Upper lobe of right lung (tissue), 1 donor: ENCODE measurements around the gene OLA1. TPM values are rescaled to one million over a fixed set of nuclear protein-coding genes. Genes with fewer than 3 reads are reported as not detected.

ENCODE experiments used
- ATAC-seq: fragments of 200-7000 bp; cut with Tn5 transposase; one replicate; pipeline ENCODE4 v1.9.1; 2020; ENCODE audit warnings: mild to moderate bottlenecking, moderate library complexity
- DNase-seq: peaks from one replicate; pipeline ENCODE4 v3.0.0-alpha.2; 2020
- H3K27ac ChIP-seq: fragments of 200-600 bp; one replicate; pipeline ENCODE4 v1.8.0; 2022
- H3K27me3 ChIP-seq: fragments of 200-600 bp; one replicate; pipeline ENCODE4 v1.8.0; 2022; ENCODE audit warnings: mild to moderate bottlenecking
- H3K36me3 ChIP-seq: fragments of 200-600 bp; one replicate; pipeline ENCODE4 v1.8.0; 2022
- H3K4me1 ChIP-seq: fragments of 200-600 bp; one replicate; pipeline ENCODE4 v1.8.0; 2022
- H3K4me3 ChIP-seq: fragments of 200-600 bp; one replicate; pipeline ENCODE4 v1.8.0; 2022; ENCODE audit warnings: mild to moderate bottlenecking
- H3K9me3 ChIP-seq: fragments of 200-600 bp; one replicate; pipeline ENCODE4 v1.8.0; 2022
- intact Hi-C: fragments of 100-400 bp; cut with DNase I; formaldehyde crosslinking; loops from one replicate; pipeline ENCODE4 v1.11.0; 2022
- total RNA-seq: library from RNA; stranded (reverse); fragmentation: NEBNext Ultra II Directional; extraction: Animal tissue kit (Norgen Biotek cat#: 25700); gene quantifications from one replicate; pipeline ENCODE4 v1.2.1, GENCODE V29; 2021
- TF ChIP-seq, protein P1 (sequence below): fragments of 200-600 bp; IDR thresholded peaks from one replicate; pipeline ENCODE4 v1.8.0; 2022; ENCODE audit warnings: antibody characterized with exemption
- donor health status: DM: no; HTN: yes; CAD: no; lungs with severe emphysema.

Gene OLA1
- total RNA-seq, 1 donor from 2014 or later, result 50.2 TPM

DNA sequence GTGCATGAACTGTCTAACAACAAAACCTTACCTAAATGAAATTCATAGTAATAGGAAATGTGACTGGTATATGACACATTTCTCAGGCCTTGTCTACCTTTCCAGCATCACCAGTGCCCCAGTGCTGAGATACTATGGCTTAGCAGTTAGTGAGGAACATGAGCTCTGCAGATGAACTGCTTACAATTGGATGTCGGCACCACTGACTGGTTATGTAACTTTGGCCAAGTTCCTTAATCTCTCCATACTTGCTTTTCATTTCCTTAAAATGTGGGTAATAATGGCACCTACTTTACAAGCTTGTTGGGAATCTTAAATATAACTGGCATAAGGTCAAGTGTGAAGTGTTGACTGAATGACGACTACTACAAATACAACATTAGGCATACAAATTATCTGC, 136.3 kb downstream of the OLA1 start:
- Histone ChIP-seq H3K9me3 (no peaks in the 10 kb centered on the region), H3K4me1 (no peaks in the 10 kb centered on the region), H3K27ac (no peak overlapping the region), H3K27me3 (no peaks in the 10 kb centered on the region), H3K4me3 (no peak overlapping the region), H3K36me3 (no peaks in the 10 kb centered on the region)
- intact Hi-C loops, result no loop called here
- ATAC-seq, result peak; percentile 81
- no peak for DNase-seq
- TF ChIP-seq, protein P1, sequence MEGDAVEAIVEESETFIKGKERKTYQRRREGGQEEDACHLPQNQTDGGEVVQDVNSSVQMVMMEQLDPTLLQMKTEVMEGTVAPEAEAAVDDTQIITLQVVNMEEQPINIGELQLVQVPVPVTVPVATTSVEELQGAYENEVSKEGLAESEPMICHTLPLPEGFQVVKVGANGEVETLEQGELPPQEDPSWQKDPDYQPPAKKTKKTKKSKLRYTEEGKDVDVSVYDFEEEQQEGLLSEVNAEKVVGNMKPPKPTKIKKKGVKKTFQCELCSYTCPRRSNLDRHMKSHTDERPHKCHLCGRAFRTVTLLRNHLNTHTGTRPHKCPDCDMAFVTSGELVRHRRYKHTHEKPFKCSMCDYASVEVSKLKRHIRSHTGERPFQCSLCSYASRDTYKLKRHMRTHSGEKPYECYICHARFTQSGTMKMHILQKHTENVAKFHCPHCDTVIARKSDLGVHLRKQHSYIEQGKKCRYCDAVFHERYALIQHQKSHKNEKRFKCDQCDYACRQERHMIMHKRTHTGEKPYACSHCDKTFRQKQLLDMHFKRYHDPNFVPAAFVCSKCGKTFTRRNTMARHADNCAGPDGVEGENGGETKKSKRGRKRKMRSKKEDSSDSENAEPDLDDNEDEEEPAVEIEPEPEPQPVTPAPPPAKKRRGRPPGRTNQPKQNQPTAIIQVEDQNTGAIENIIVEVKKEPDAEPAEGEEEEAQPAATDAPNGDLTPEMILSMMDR, result no peak

DNA sequence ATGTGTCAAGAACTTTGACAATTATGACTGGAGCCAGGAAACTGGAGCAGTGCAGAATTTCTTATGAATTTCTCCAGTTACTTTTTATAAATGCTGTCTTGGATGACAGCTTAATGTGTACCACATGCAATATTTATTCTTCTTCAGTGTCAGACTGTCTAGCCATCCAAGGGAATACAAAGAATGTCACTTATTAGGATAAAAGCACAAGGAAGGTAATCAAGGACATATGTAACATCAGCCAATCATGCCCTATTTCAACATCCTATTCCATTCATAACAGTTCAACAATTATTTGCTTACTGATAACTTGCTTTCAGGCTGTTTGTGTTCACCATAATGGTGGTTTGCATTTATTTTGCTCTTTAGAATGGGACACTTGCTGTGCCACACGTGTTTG, 139.8 kb downstream of the OLA1 start:
- TF ChIP-seq, protein P1, result no peak
- no peaks in the 10 kb centered on the region for H3K36me3 ChIP-seq
- intact Hi-C loops, result no loop called here
- ATAC-seq (no peak), DNase-seq (no peak)
- no peaks in the 10 kb centered on the region for H3K9me3 ChIP-seq
- no peaks in the 10 kb centered on the region for H3K4me1 ChIP-seq
- no peak overlapping the region for H3K4me3 ChIP-seq
- no peaks in the 10 kb centered on the region for H3K27me3 ChIP-seq
- no peak overlapping the region for H3K27ac ChIP-seq

DNA sequence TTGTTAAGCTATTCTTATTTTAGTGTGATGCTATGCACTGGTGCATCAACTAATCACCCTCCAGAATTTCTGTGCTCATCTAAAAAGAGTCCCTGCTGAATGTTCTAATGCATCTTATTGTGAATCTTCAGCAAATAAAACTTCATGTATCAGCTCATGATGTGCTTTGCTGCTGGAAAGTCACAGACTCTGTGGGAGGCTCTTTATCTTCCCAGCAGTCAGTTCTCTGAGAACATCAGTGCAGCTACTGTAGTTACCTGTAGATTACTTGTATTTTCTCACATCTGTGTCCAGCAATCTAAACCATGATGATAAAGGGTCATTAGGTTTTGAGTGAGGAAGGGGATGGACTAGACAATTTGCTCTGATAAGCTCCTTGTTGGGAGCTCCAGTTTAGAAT, 141.6 kb downstream of the OLA1 start:
- Histone ChIP-seq H3K4me1 (no peaks in the 10 kb centered on the region), H3K27ac (no peak overlapping the region), H3K4me3 (no peak overlapping the region), H3K36me3 (no peaks in the 10 kb centered on the region), H3K9me3 (no peaks in the 10 kb centered on the region), H3K27me3 (no peaks in the 10 kb centered on the region)
- ATAC-seq (no peak), DNase-seq (no peak)
- intact Hi-C loops, result no loop called here
- TF ChIP-seq, protein P1, result no peak

DNA sequence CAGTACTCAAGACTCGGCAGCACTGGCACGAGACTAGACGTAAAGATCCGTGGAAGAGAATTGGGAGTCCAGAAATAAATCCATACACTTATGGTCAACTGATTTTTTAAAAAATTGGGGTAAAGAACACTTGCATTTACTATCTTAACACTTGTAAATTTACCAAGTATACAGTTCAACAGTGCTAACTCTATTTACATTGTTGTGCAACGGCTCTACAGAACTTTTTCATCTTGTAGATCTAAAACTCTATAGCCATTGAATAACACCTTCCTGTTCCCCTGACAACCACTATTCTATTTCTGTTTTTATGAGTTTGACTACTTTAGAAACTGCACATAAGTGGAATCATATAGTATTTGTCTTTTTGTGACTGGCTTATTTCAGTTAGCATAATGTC, 153.8 kb downstream of the OLA1 start:
- TF ChIP-seq, protein P1, result no peak
- intact Hi-C loops, result no loop called here
- ATAC-seq (no peak), DNase-seq (no peak)
- H3K4me3 ChIP-seq, result no peak overlapping the region
- H3K27ac ChIP-seq, result no peak overlapping the region
- H3K9me3 ChIP-seq, result no peaks in the 10 kb centered on the region
- H3K36me3 ChIP-seq, result no peaks in the 10 kb centered on the region
- H3K4me1 ChIP-seq, result no peaks in the 10 kb centered on the region
- H3K27me3 ChIP-seq, result no peaks in the 10 kb centered on the region

DNA sequence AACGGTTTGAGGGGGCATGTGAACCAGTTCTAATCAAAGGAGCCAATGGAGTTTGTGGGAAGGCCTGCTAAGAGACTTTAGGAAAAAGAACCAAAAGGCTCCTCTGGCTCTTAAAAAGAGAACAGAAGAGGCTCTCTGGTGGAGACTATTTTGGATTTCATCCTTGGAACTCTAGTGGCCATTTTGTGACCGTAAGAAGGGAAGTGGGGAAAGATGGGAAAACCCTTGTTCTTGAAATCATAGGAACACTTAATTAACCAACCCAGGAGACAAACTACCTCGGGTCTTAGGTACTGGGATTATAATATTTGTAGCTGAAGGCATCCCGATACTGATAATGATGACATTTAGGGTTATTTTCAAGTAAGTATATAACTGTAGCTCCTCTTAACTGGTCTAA, 157.9 kb downstream of the OLA1 start:
- TF ChIP-seq, protein P1, result no peak
- no peak overlapping the region for H3K4me3 ChIP-seq

More for the DNA sequence above, 157.9 kb downstream of the OLA1 start:
- ATAC-seq (no peak), DNase-seq (no peak)
- Histone ChIP-seq H3K9me3 (no peaks in the 10 kb centered on the region), H3K27me3 (no peaks in the 10 kb centered on the region), H3K27ac (no peak overlapping the region), H3K4me1 (no peaks in the 10 kb centered on the region), H3K36me3 (no peaks in the 10 kb centered on the region)
- intact Hi-C loops, result no loop called here
